ENCODE data around the gene TFAP2A.

The TFAP2A gene

DNA sequence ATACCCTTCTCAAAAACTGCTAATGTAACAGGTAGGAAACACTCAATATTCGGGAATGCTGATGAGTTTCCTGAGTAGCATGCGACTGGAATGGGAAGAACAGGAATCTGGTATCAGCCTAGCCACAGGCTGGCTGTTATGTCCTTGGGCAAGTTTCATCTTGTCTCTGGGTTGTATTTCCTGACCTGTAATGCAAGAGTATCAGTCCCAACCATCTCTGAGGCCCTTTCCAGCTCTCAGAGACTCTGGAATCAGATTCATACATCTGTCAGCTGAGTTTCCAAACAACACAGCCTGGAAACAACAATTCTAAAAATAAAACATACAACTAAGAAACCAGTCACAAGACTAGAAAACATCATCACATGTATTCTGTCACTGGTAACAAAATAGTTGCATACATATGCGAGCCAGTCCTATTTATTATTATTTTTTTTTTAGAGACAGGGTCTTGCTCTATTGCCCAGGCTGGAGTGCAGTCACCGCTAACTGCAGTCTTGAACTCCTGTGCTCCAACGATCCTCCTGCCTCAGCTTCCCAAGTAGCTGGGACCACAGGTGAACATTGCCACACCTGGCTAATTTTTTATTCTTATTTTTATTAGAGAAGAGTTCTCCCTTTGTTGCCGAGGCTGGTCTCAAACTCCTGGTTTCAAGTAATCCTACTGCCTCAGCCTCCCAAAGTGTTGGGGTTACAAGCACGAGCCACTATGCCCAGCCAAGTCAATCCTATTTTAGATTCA, 16.7 kb upstream of the TFAP2A start:
- CTCF ChIA-PET, result interaction anchor here (0.7 to 1.3 kb wide), 2 partner anchors 17 to 1448 kb away, joined by 3 read pairs; no protein-coding TSS in a partner anchor
- no peak for DNase-seq (ENCODE audit: low read depth, low spot score)
- POLR2A ChIA-PET, result no interaction called here
- no peak overlapping the region for H3K4me3 ChIP-seq (ENCODE audit: low read depth, low read length)
- TF ChIP-seq, protein P1, sequence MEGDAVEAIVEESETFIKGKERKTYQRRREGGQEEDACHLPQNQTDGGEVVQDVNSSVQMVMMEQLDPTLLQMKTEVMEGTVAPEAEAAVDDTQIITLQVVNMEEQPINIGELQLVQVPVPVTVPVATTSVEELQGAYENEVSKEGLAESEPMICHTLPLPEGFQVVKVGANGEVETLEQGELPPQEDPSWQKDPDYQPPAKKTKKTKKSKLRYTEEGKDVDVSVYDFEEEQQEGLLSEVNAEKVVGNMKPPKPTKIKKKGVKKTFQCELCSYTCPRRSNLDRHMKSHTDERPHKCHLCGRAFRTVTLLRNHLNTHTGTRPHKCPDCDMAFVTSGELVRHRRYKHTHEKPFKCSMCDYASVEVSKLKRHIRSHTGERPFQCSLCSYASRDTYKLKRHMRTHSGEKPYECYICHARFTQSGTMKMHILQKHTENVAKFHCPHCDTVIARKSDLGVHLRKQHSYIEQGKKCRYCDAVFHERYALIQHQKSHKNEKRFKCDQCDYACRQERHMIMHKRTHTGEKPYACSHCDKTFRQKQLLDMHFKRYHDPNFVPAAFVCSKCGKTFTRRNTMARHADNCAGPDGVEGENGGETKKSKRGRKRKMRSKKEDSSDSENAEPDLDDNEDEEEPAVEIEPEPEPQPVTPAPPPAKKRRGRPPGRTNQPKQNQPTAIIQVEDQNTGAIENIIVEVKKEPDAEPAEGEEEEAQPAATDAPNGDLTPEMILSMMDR (IDR thresholded peaks at IDR 0.05; ENCODE audit: insufficient read depth, low read length, missing control alignments), result no peak

DNA sequence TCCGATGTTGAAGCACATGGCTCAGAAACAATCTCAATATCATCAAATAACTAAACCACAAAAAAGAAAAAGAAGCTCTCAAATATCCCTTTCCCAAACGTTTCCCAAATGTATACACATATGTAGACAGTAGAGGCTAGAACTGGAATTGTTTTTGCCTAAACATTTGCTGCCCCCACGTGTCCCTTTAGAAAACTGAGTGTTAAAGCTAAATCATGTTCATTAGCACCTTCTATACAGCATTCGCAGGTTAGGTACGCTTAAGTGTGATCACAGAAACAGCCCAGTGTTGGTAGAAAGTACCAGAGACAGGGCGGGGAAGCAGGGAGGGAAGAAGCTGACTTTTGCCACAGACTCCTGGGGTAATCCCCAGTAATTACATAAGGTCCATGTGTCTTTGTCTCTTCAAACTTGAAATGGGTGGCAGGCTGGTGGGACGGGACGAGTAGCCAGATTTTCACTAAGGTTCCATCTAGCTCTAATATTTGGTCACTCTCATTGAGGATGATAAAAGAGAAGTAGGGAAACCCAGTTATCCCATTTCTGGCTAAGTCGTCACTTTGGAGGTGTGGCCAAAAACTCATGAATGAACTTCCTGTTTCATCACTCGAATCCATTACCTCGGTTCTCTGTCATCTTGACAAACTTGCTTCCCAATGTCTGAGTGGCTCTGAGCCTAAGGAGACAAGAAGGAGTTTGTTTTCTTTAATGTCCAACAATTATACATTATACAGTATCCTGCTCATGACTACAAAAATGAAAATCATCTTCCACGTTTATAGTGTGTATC, 15.0 kb upstream of the TFAP2A start:
- no peak for DNase-seq (ENCODE audit: low read depth, low spot score)
- POLR2A ChIA-PET, result no interaction called here
- TF ChIP-seq, protein P1 (IDR thresholded peaks at IDR 0.05; ENCODE audit: insufficient read depth, low read length, missing control alignments), result peak; percentile 42
- peak overlapping the region; percentile 23; the same call in 1 of the 2 replicates for H3K4me3 ChIP-seq (ENCODE audit: low read depth, low read length)
- CTCF ChIA-PET, result interaction anchor here (0.6 to 5.0 kb wide), 29 partner anchors 8 to 1997 kb away, joined by 3 to 54 read pairs (median 4); partner anchors contain the start of gene TFAP2A

DNA sequence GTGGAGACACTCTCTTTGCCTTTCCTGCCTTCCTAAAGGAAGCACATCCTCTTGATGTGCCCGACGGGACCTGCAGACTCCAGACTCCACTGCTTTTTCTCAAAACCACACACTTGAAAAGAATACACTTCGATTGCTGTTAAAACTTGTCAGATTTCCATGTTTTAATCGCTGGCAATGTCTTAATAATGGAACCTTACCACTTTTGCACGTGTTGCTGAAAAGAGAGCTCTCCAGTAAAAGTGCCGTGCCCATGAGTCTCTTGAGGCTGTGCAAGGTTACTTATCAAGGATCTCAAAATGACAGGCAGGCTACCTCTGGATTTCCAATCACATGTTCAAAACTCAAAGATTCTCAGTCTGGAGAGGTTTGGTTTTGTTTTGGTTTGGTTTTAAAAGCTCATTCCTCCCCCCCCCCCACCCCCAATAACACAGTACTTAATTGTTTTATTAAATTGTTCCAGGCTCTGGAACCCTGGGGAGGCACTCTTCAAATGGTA, 12.0 kb upstream of the TFAP2A start:
- CTCF ChIA-PET, result interaction anchor here (0.7 to 5.0 kb wide), 7 partner anchors 11 to 1927 kb away, joined by 3 to 54 read pairs (median 6); partner anchors contain the start of gene TFAP2A
- no peak for DNase-seq (ENCODE audit: low read depth, low spot score)
- POLR2A ChIA-PET, result no interaction called here
- TF ChIP-seq, protein P1 (IDR thresholded peaks at IDR 0.05; ENCODE audit: insufficient read depth, low read length, missing control alignments), result no peak
- H3K4me3 ChIP-seq (ENCODE audit: low read depth, low read length), result peak overlapping the region; percentile 50

DNA sequence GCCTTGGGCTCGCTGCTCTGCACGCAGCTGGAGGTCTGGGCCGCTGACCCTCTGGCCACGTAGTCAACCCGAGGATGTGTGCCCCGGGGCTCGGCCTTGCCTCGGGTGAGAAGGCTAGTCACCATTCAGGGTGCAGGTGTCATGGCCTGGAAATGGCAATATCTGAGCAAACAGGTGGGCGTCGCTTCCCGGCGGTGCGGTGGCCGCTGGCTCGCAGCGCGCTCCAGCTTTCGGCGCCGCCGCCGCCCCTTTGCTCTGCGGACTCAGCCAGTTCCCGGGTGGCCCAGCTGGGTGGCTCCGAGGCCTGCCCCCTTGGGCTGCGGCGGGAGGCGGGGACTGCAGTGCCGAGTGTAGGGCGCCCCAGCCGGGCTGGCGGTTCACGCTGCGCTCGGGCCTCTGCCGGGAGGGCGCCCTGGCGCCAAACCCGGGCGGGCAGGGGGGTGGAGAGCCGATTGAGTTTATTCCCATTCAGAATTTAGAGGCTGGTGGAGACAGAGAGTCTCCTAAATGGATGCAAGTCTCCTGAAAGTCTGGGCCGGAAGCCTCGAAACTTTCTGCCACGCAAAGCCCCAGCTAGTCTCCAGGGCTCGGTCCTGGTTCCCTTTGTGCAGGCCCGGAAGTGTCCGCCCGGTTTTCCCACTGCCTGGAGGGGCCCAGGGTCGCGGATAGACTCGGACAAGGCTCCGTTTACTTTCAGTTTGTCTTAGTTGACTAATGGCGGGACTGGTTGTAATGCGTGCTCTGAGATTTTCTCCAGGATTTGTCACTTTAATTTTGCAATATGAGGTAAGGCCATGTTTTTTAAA, 11.3 kb upstream of the TFAP2A start:
- CTCF ChIA-PET, result interaction anchor here (0.7 to 5.0 kb wide), 6 partner anchors 12 to 1927 kb away, joined by 3 to 54 read pairs (median 5); partner anchors contain the start of gene TFAP2A
- DNase-seq (ENCODE audit: low read depth, low spot score), result no peak
- POLR2A ChIA-PET, result no interaction called here
- TF ChIP-seq, protein P1 (IDR thresholded peaks at IDR 0.05; ENCODE audit: insufficient read depth, low read length, missing control alignments), result no peak
- peak overlapping the region; percentile 50 for H3K4me3 ChIP-seq (ENCODE audit: low read depth, low read length)

DNA sequence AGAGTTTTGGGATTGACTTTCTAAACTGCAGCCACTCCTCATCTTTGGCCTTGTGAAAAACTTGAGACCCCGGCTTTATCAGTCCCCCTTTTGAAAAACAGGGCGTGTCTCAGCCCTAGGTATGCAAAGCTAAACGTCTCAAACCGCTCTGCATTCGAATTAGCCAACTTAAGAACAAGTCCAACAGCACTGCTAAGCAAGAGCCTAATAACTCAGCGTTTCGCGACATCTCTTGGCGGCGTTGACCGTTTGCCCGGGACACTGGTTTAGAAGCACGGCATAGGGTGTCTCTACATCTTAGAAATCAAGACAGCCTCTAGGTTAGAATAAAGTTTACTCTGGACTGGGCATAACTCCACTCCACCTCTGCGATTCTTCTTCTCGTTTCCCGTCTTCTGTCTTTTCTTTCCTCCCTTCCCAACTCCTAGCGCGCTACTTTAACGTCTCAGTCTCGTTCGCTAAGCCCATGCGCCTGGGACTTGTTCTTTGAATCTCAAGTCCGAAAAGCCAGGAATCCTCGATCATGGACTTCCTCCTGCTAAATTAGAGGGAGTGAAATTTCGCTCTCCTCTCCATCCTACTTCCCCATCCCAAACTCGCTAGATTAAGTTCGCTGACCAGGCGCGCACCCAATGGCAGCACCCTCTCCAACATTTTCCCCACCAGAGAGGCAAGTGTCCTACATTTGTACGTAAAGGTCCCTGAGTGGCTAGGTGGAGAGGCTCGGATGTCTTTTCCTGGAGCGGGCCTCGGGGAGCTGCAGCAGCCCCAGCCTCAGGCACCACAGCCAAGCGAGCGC, 10.5 kb upstream of the TFAP2A start:
- CTCF ChIA-PET, result interaction anchor here (0.9 to 5.0 kb wide), 3 partner anchors 10 to 169 kb away, joined by 3 to 47 read pairs (median 6); partner anchors contain the start of gene TFAP2A
- TF ChIP-seq, protein P1 (IDR thresholded peaks at IDR 0.05; ENCODE audit: insufficient read depth, low read length, missing control alignments), result no peak
- POLR2A ChIA-PET, result no interaction called here
- DNase-seq (ENCODE audit: low read depth, low spot score), result no peak
- H3K4me3 ChIP-seq (ENCODE audit: low read depth, low read length), result peak overlapping the region; percentile 50
